Aorta (tissue), 5 donors: ENCODE measurements around the gene SLC35D1. TPM values are rescaled to one million over a fixed set of nuclear protein-coding genes. Genes with fewer than 3 reads are reported as not detected.

Experiments
- ATAC-seq: fragments of 200-7000 bp; cut with Tn5 transposase; one replicate; pipeline ENCODE4 v1.9.1; 2022; ENCODE audit warnings: moderate library complexity; ENCODE audit not compliant: low FRiP score
- DNase-seq, 2 donors: peaks; one replicate each; pipeline ENCODE4 v3.0.0-alpha.2; 2020
- H3K27ac ChIP-seq, 2 donors: one replicate each; pipeline ENCODE4 v1.5.1; 2013; ENCODE audit warnings: low read length in 2 of 2, mild to moderate bottlenecking in 2 of 2, moderate library complexity in 2 of 2, control low read depth in 1 of 2, inconsistent platforms in 1 of 2, low read depth in 1 of 2
- H3K27me3 ChIP-seq, 2 donors: one replicate each; pipeline ENCODE4 v1.6.1; 2013; ENCODE audit warnings: control low read depth in 1 of 2, low read length in 1 of 2, mild to moderate bottlenecking in 1 of 2, moderate library complexity in 1 of 2; ENCODE audit not compliant: insufficient read depth in 2 of 2, control insufficient read depth in 1 of 2
- H3K36me3 ChIP-seq, 2 donors: one replicate each; pipeline ENCODE4 v1.6.1; 2013; ENCODE audit warnings: control low read depth in 1 of 2, low read length in 1 of 2, mild to moderate bottlenecking in 1 of 2; ENCODE audit not compliant: insufficient read depth in 2 of 2, control insufficient read depth in 1 of 2
- H3K4me1 ChIP-seq, 2 donors: one replicate each; pipeline ENCODE4 v1.6.1; 2013; ENCODE audit warnings: low read length in 2 of 2, control low read depth in 1 of 2, mild to moderate bottlenecking in 1 of 2, moderate library complexity in 1 of 2; ENCODE audit not compliant: insufficient read depth in 2 of 2, control insufficient read depth in 1 of 2
- H3K4me3 ChIP-seq, 2 donors: one replicate each; pipeline ENCODE4 v1.5.1; 2013; ENCODE audit warnings: low read length in 2 of 2, control low read depth in 1 of 2, mild to moderate bottlenecking in 1 of 2
- H3K9me3 ChIP-seq: one replicate; pipeline ENCODE4 v1.6.1; 2013; ENCODE audit warnings: mild to moderate bottlenecking, low read length; ENCODE audit not compliant: control insufficient read depth
- WGBS, 2 donors: extraction: QIAGEN DNeasy Blood & Tissue Kit; methylation state at CpG; one replicate each; pipeline ENCODE4 v1.1.7; 2013; 5-methylcytosine and 5-hydroxymethylcytosine counted together
- intact Hi-C, 2 donors: fragments of 100-400 bp; cut with DNase I; formaldehyde crosslinking; loops; one replicate each; pipeline versions ENCODE4 v1.14.2 to v1.15.0; 2022
- long read RNA-seq, 2 donors: library from polyadenylated mRNA; unstranded; transcript quantifications; one replicate each; pipeline ENCODE4 v2.0.0, GENCODE V29; 2020 to 2021
- polyA plus RNA-seq, 2 donors: library from polyadenylated mRNA; stranded (reverse); fragments of 200-250 nt; gene quantifications; one replicate each; pipeline ENCODE4 v1.2.3, GENCODE V29; 2013
- total RNA-seq, 2 donors: library from RNA; stranded (reverse); fragmentation: NEBNext Ultra II Directional; extraction: Animal tissue kit (Norgen Biotek cat#: 25700); gene quantifications; one replicate each; pipeline ENCODE4 v1.2.1, GENCODE V29; 2021
- donor health status: healthy with polysubstance abuse.
- donor health status: Bipolar disorder and iron deficiency.
- donor health status: DM: no; HTN: no; CAD: no.
- donor health status: DM: no; HTN: no; CAD: no.
- donor health status: DM: yes; HTN: yes; CAD: no.

The SLC35D1 gene
- total RNA-seq (10 to 100 TPM; 14.1 to 17.8 TPM), polyA plus RNA-seq (1 to 10 TPM; 2.9 to 6.8 TPM)
- long read RNA-seq, donor 1, full-length matches to known transcripts: 3 of 13 reads
- long read RNA-seq, donor 1, partial matches to known transcripts: 3 of 13 reads
- long read RNA-seq, donor 1, other reads (novel, unspliced or antisense): 7 of 13 reads
- long read RNA-seq, donor 2, partial matches to known transcripts: 0 of 5 reads
- long read RNA-seq, donor 2, other reads (novel, unspliced or antisense): 5 of 5 reads

DNA sequence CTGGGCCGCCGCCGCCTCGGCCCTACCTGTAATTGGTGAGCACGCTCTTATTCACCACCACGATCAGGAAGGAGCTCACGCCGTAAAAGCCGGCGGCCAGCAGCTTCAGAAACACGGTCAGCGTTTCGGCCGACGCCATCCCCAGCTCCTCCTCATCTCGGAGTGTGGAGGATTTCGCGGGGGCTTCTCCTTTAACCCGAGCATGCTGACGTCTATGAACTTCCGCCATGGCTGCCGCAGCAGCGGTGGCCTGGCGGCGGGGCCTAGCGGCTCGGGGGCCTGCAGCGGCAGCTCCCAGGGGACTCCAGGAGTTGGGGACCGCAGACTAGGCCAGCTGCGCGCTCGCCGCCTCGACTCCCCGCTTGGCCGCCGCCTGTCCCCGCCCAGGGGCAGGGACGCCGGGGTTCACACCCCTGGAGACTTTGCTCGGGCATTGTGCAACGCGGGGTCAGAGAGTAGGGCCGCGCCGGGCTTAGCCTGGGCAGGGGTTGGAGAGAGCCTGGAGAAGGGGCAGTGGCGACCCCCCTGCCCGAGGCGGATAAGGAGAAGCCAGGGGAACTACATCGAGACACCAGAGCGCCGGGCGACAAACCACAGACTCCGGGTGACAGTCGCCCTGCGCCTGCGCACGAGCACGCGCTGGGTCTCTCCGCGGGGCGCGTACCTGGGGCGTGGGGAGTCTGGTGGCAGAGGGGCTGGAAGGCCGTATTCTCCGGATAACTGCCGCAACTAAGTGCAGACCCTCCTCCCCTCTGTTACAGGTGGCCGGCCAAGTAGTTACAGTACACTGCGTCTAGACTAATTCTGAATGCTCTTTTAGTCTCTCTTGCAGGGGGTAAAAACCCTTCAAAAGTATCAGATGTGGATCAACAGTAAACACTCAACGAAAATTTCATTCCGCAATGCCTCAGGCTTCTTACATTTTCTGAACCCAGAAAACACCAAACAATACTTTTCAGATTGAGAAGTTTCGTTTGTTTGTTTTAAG, at the start of gene SLC35D1:
SLC35D1 (minus strand) TSS at position 364 of the 988 bp plus-strand sequence; CDS start at position 229, 135 bp downstream.
- DNase-seq (peak; percentile 81 to 89), ATAC-seq (peak; percentile 95)
- no peaks in the 10 kb centered on the region for H3K36me3 ChIP-seq
- H3K27ac ChIP-seq: peak within 1 kb of the TSS; percentile 90 to 93
- H3K27me3 ChIP-seq: no peaks in the 10 kb centered on the region
- intact Hi-C loops: loop anchor here (5.0 to 10.0 kb wide), 5 partner anchors 42 to 119 kb away; no protein-coding TSS in a partner anchor
- WGBS, 2 donors: 1% methylated on average over 66 to 73 of the region's 73 CpGs
- H3K4me3 ChIP-seq: peak within 1 kb of the TSS; percentile 48 to 91
- H3K4me1 ChIP-seq: peaks cover 0 to 7% of the 10 kb centered on the region in 2 donors
- no peaks in the 10 kb centered on the region for H3K9me3 ChIP-seq

DNA sequence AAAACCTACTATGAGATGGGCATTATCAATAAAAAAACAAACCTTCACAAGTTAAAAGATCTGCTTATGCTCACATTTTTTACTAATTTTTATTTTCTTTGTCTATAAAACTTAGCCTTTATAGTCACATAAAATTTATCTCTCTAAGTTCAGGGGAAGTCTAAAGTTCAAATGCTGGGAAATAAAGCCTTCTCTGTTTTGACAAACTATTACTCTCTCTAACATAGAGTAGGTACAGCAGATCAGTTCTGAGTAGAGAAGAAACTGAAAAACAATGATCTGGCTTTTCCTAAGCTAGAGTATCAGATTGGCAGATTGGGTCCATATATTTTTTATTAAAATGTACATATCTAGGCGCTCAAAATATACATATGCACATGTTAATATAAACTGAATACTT, 49.6 kb upstream of the SLC35D1 start:
- intact Hi-C loops: no loop called here
- Histone ChIP-seq H3K27me3 (no peaks in the 10 kb centered on the region), H3K4me1 (peaks cover 3% of the 10 kb centered on the region in 2 donors), H3K4me3 (no peak overlapping the region), H3K9me3 (no peaks in the 10 kb centered on the region), H3K36me3 (no peaks in the 10 kb centered on the region), H3K27ac (no peak overlapping the region)
- DNase-seq (no peak), ATAC-seq (no peak)
- 94 to 95% methylated on average over 1 of the region's 1 CpG for WGBS, 2 donors

DNA sequence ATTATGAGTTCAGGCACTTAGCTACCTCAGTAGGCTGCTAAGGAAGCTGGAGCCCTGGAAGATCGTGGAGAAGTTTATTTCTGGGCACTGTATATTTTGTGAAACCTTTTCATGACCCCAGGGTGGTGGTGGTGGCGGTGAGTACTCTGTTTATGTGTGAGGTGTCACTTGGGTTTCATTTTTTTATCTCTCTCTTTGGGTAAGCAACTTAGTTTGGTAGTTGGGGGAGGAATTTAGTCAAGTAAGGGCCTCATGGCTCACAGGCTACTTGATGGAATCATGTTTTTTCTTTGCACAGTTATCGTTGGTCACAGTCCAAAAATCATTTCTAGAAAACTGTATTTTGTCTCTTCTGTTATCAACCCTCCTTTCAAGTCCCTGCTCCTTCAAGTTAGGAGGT, 46.9 kb upstream of the SLC35D1 start:
- ATAC-seq: no peak
- Histone ChIP-seq H3K27me3 (no peaks in the 10 kb centered on the region), H3K27ac (no peak overlapping the region), H3K9me3 (no peaks in the 10 kb centered on the region), H3K36me3 (no peaks in the 10 kb centered on the region), H3K4me1 (peaks cover 3% of the 10 kb centered on the region in 2 donors), H3K4me3 (no peak overlapping the region)
- 4 to 8% methylated on average over 3 of the region's 3 CpGs for WGBS, 2 donors
- intact Hi-C loops: no loop called here
- no peak for DNase-seq

DNA sequence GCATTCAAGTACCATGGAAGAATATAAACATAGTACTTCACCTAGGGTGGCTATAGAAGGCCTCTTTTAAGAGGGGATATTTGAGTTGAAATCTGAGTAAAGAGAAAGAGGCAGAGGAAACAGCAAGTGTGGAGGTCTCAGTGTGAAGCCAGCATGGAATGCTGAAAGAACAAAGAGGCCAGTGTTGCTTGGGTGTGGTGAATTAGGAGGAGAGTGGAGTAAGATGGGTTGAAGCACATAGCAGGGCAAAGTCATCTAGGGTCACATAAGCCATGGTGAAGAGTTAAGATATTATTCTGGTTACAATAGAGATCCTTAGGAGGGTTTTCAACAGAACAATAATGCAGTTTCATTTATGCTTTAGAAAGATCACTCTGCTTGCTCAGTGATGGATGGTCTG, 43.4 kb upstream of the SLC35D1 start:
- no peaks in the 10 kb centered on the region for H3K9me3 ChIP-seq
- no peaks in the 10 kb centered on the region for H3K36me3 ChIP-seq
- peaks cover 3% of the 10 kb centered on the region in 2 donors for H3K4me1 ChIP-seq
- no peak overlapping the region for H3K27ac ChIP-seq
- no peak for ATAC-seq
- intact Hi-C loops: no loop called here
- no peak overlapping the region for H3K4me3 ChIP-seq
- DNase-seq: no peak
- H3K27me3 ChIP-seq: no peaks in the 10 kb centered on the region

DNA sequence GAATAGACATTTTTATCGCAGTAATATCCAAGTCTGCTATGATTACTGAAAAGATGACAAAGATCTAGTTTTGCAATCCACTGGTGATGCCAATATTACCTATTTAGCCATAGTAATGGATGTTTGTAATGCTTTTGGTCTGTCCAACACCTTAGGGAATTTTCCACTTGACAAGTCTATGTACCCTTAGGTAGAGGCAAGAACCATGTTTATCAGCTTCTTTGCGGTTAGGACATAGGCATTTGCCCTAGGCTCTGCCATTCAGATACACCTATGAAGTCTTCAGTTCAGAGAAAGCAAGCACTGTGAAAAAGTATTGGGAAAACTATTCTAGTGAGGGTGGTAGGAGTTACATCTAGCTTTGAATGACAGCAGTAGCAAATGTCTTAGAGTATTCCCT, 40.2 kb upstream of the SLC35D1 start:
- DNase-seq (no peak), ATAC-seq (no peak)
- Histone ChIP-seq H3K9me3 (peaks cover 2% of the 10 kb centered on the region), H3K4me1 (no peaks in the 10 kb centered on the region), H3K36me3 (no peaks in the 10 kb centered on the region), H3K4me3 (no peak overlapping the region), H3K27ac (no peak overlapping the region), H3K27me3 (no peaks in the 10 kb centered on the region)
- intact Hi-C loops: no loop called here
- WGBS, 2 donors: 93 to 96% methylated on average over 2 of the region's 2 CpGs

DNA sequence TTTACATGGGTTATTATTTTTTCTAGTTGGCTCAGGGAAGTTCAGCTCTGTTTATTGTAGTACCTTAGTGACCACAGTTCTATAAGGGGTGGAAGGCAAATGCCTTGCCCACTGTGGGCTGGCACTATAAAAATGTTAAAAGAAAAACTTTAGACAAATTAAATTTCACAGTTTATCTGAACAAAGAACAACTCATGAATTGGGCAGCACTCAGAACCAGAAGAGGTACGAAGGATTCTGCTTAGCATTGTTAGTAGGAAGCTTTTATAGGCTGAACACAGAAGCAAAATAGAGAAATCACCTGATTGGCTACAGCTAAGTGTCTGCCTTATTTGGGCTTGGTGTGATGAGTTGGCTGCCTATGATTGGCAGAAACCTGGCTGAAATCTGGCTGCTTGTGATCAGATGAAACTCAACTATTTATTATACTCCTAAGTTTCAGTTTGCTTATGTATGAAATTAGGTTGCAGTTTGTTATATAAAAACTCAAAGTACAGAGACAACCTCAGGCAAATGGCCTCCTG, 35.8 kb upstream of the SLC35D1 start:
- Histone ChIP-seq H3K36me3 (no peaks in the 10 kb centered on the region), H3K27me3 (no peaks in the 10 kb centered on the region), H3K27ac (no peak overlapping the region), H3K4me3 (no peak overlapping the region), H3K4me1 (no peaks in the 10 kb centered on the region), H3K9me3 (peaks cover 3% of the 10 kb centered on the region)
- DNase-seq (no peak), ATAC-seq (no peak)
- intact Hi-C loops: no loop called here
- WGBS, 2 donors: 92 to 96% methylated on average over 1 of the region's 1 CpG

DNA sequence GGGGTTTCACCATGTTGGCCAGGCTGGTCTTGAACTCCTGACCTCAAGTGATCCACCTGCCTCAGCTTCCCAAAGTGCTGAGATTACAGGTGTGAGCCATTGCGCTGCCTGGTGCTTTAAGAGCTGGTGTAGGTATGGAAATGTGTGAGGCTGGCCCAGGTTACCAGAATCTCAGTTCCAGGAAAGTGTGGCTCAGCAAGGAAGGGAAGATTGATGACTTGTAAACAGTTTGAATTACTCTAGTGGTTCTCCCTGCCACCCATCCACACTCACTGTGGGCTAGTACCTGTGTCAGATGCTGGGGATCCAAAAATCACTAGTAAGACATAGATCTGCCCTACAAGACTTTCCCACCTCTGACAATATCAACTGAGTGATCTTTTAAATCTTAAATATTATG, 34.5 kb upstream of the SLC35D1 start:
- DNase-seq: no peak
- 98 to 100% methylated on average over 1 of the region's 1 CpG for WGBS, 2 donors
- Histone ChIP-seq H3K4me1 (no peaks in the 10 kb centered on the region), H3K27me3 (no peaks in the 10 kb centered on the region), H3K4me3 (no peak overlapping the region), H3K36me3 (no peaks in the 10 kb centered on the region), H3K9me3 (peaks cover 3% of the 10 kb centered on the region), H3K27ac (no peak overlapping the region)
- intact Hi-C loops: no loop called here
- no peak for ATAC-seq

DNA sequence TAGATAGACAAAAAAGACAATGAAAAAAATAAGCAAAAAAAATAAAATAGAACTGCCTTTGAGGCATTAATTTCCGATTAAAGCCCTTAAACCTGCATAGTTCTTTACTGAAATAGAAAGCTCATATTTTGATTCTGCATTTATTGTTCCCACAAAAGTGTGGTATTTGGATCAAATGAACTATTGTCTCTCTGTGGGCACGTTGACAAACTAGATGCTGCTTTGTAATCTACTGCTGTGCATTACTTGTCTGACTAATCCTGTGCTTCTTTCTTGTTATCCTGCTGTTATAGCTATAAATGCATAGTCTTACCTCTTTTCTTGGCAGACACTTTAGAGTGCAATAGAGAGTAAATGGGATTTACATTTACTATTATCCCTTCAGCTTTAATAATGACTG, 31.4 kb upstream of the SLC35D1 start:
- no peaks in the 10 kb centered on the region for H3K27me3 ChIP-seq
- no peak overlapping the region for H3K27ac ChIP-seq
- no peaks in the 10 kb centered on the region for H3K4me1 ChIP-seq
- DNase-seq (no peak), ATAC-seq (no peak)
- no peaks in the 10 kb centered on the region for H3K36me3 ChIP-seq
- peaks cover 3% of the 10 kb centered on the region for H3K9me3 ChIP-seq
- no peak overlapping the region for H3K4me3 ChIP-seq
- 46 to 48% methylated on average over 2 of the region's 2 CpGs for WGBS, 2 donors
- intact Hi-C loops: no loop called here
